Inferior parietal cortex (tissue), 1 donor: ENCODE data around the gene SLFN5.
A peak's percentile ranks its signal among the peaks of the same experiment; 100 is the strongest.
"Not testable (repeated sequence)": the region's sequence is repeated elsewhere in the genome, so short reads cannot be mapped to it uniquely, and the experiment has no call there.

Source experiments
- DNase-seq: peaks from one replicate; pipeline ENCODE4 v3.0.0-alpha.2; 2016; ENCODE audit errors: extremely low spot score

The SLFN5 gene

GRCh38 chr17:35291802-35292201 lies 48.9 kb downstream of the SLFN5 start:
- no peak for DNase-seq

DNA sequence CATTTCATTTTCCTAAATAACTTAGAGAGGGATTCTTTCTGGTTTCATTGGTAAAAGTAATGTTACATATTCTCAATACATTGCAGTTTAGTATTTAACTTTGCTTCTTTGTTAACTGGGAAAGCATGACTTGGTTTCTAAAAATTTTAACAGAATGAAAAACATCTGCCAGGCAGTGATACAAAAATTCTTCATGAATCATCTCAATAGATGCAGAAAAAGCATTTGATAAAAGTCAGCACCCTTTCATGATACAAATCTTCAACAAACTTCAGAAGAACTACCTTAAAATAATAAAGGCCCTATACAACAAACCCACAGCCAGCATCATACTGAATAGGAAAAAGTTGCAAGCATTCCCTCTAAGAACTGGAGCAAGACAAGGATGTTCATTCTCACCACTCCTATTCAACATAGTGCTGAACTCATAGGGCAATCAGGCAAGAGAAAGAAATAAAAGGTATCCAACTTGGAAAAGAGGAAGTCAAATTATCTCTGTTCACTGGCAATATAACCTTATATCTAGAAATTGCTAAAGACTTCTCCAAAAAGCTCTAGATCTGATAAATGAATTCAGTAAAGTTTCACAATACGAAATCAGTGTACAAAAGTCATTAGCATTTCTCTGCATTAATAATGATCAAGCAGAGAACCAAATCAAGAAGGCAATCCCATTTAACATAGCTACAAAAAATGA lies 50.4 kb downstream of the SLFN5 start:
- no peak for DNase-seq

DNA sequence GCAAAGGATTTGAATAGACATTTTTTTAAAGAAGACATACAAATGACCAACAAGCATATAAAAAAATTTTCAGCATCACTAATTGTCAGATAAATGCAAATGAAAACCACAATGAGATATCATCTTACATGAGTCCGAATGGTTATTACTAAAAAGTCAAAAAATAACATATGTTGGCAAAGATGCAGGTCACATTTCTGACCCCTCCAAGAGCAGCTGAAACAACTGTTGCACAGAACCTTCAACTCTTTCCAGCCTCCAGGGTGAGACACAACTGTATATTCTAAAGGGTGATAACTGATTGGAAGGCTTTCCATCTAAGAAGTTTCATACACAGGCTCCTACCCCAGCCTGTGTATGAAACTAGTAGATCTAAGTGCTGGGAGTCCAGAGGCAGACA lies 51.9 kb downstream of the SLFN5 start:
- no peak for DNase-seq

DNA sequence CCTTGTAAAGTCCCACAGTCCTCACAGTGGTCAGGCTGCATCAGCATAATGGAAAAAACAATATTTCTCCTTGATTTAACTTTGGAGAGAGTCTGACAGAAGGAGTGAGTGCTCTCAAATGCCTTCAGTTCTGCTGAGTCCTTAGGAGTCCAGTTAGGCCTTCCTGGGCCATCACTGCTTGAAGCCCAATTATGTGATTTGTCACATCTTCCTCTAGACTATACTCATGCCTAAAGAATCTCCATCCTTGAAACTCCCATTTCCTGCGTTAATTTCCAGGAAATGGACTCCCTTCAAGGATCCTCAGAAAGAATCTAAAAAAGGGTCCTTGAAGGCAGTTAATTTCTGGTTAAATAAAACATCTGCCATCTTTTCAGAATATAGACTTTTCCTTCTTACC lies 52.8 kb downstream of the SLFN5 start:
- DNase-seq = no peak

- no peak for DNase-seq
These were observed 54.8 kb downstream of the SLFN5 start for GRCh38 chr17:35297666-35298065.

DNA sequence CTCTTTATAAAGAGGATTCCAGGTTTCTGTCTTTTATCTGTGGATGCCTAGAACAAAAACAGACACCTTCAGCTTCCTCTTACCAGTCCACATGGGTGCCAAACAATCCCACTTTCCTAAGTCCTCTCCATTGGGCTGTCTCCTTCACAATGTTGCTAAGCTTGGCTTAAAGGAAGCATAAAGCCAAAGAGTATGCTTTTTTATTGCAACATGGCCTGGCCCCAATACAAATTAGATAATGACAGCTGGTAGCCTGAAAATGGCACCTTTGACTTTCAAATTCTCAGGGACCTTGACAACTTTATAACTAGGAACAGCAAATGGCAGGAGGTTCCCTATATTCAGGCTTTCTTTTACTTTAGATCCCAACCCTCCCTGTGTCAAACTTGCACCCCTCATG lies 55.8 kb downstream of the SLFN5 start:
- DNase-seq = no peak

DNA sequence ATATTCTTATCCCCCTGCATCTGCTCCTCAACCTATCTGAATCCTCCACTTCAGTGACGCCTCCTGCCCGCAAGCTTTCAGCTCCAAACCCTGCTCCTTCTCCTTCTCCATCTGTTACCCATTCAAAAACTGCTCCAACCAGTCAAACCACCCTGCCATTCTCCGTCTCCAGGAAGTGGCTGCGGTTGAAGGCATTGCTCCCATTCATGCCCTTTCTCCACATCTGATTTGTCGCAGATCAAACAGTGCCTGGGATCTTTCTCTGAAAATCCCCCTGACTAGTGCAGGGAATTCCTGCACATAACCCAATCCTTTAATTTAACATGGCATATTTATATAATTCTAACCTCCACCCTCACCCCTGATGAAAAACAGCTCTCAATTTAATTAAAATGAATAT lies 56.3 kb downstream of the SLFN5 start:
- DNase-seq = no peak

DNA sequence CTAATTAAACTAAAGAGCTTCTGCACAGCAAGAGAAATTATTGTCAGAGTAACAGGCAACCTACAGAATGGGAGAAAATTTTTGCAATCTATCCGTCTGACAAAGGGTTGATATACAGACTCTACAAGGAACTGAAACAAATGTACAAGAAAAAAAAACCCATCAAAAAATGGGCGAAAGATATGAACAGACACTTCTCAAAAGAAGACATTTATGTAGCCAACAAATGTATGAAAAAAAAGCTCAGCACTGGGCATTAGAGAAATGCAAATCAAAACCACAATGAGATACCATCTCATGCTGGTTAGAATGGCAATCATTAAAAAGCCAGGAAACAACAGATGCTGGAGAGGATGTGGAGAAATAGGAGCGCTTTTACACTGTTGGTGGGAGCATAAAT lies 66.5 kb downstream of the SLFN5 start:
- not testable (repeated sequence) for DNase-seq

DNA sequence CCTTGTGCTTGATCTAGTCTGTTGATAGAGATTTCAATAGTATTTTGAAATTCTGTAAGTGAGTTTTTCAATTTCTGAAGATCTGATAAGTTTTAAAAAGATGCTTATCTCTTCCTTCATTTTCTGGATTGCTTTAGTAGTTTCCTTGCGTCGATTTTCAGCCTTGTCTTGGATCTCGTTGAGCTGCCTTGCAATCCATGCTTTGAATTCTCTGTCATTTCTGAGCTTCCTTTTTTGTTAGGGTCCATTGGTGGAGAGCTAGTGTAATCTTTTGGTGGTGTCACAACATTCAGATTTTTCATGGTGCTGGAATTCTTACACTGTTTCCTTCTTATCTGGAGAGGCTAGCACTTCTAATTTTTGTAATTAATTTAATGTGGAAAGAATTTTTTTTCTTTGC lies 69.5 kb downstream of the SLFN5 start:
- no peak for DNase-seq

DNA sequence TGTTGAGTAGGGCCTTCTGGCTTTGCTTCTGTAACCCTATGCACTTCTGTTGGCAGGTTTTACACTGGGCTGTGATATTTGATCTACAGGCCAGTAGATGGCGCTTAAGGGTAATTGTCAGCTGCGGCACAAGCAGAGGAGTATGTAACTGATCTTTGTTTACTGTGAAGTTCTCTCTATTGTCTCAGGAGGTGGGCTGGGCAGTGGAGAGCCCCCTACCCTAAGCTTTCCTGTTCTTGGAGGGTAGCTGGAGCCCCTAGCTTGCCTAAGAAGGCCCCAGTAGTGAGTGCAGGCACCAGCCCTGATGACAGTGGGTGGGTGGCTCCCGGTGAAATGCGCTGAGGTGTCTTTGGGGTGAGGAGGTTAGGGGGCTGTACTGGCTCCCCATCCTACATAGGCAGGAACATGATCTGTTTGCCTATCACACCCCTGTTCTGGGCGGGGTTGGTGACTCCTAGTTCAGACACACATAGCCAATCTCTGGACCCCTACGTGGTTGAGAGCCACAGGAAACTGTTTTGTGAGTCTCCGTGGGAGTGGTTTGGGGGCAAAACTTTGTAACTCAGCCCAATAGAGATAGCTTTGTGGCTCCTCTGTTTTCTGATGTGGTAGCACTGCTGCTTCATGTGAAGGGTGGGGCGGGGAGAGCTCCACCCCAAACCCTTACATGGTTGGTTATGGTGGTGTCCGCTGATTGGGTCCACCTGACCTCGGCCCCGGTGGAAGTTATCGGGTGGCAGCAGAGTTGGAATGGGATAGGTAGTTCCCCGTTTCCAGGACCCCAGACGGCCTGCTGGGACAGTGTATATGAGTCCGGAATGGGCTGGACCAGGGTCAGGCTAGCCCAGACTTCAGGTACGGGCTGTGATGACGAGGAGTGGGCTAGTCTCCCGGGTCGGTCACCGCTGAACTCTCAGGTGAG lies 70.2 kb downstream of the SLFN5 start:
- DNase-seq = peak; percentile 64

DNA sequence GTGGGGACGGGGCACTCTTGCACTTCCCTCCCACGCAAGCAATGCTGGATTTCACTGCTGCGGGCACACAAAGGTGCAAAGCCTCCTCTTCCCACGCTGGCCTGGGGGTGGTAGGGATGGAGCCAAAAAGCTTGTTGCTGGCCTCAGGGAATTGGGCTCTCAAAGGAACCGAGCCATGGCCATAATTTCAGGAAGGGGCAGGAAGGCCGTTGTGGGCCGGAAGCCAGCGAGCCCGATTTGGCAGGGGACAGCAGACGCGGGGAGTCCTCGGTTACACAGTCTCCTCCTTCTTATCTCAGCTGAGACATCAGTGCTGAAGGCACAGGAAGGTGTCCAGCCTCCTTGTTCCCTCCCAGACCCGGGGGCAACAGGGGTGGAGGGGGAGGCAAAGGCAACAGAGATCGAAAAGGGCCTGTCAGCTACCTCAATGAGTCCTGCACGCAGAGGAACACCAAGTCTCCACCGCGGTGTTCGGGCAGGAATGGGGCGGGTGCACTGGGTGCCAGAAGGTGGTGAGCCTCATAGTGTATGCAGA lies 71.1 kb downstream of the SLFN5 start:
- DNase-seq = no peak

DNA sequence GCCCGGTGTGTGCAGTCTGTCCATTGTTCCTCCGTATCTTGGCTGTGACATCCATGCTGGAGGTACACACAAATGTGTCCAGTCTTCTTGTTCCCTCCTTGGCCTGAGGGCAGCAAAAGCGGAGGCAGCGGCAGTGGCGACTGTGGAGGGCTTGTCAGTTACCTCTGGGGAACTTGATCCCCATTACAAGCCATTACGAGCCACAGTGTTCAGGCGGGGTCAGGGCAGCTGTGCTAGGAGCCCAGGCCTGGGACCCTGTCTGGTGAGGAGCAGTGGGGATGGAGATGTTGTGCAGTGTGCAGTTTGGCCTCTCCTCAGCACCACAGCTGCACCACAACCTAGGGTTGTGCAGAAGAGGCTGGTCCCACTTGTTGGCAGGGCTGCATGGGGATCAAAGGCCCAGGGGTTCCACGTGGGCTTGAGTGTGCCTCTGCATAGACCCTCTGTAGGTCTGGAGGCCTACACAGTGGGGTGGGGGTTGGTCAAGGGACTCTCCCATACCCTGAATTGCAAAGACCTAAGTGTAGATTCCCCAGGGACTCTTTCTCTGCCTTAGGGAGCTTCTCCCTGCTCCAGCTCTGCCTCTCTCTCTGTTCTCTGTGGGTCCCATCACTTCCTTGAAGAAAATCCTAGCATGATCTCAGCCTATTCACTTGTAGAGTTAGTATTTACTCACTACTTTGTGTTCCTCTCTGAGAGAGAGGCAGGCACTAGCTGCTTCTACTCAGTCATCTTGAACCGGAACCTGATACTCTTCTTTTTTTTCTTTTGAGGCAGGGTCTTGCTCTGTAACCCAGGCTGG lies 71.7 kb downstream of the SLFN5 start:
- no peak for DNase-seq

- no peak for DNase-seq
These were observed 72.4 kb downstream of the SLFN5 start for GRCh38 chr17:35315283-35315682.

DNA sequence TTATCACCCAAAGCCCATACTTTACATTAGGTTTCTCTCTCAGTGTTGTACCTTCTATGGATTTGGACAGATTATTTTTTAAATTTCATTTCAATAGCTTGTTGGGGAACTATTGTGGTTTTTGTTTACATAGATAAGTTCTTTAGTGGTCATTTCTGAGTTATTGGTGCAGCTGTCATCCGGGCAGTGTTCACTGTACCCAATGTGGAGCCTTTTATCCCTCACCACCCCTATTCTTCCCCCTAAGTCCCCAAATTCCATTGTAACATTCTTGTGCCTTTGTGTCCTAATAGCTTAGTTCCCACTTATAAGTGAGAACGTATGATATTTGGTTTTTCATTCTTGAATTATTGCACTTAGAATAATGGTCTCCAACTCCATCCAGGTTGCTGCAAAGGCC lies 73.1 kb downstream of the SLFN5 start:
- no peak for DNase-seq

GRCh38 chr17:35322749-35323148 lies 79.9 kb downstream of the SLFN5 start:
- DNase-seq = no peak
